ENCODE measurements around the gene SVIL.

The SVIL gene

DNA sequence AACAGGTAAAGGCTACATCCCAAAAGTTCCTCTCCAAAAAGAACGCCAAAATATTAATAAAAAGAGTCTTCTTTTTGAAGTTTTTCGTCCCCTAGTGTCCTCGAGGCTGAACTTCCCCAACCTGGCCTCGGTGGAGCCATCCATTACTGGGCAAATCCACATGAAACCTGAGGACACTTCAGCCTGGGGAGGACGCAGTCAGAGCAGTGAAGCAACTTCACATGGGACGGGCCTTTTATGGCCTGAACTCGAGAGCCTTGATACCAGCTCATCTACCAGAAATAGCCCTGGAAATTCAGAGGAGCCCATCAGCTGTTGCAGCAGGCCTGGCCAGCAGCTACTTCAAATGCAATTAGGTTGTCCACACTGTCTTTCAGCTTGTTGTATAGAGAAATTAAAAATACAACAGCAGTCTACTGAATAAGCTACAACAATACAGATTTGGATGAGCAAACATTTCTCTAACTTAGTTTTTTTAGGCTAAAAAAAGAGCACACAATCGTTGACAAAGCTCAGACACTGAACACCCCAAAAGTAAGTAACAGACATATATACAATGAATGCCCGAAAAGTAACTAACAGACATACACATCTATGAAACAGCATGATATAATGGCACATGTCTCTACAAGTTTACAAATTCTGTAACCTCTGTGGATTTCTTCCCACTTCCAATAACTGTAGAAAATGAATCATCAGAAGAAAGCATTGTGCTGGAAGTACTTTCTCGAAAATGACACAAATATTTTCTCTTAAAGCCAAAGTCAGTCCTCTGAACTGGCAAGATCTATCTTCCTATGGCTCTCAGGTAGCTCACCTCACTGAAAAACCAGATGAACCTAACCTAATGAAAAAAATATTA is at the start of gene SVIL:
Gene SVIL, minus strand, starts transcription at position 208 of the 862 bp plus-strand sequence. CDS start 79,913 bp downstream, outside the sequence.
- peak; percentile 45 for DNase-seq

GRCh38 chr10:29681676-29682448 is 47.1 kb upstream of the SVIL start:
- no peak for DNase-seq

DNA sequence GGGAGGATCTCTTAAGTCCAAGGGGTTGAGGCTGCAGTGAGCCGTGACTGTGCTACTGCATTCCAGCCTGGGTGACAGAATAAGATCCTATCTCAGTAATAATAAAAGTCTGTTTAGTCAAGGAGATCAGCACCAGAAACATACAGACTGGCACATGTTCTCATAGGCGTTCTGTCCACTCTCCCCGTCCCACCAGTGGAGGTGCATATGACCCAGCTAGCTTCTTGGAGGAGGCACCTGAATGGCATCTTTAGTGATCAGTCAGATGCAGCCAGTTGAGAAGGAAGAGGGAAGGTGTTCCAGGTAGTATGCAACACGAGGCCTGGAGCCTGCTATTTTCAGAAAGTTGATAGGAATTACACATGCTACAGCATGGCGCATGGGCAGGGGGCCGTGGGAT is 45.3 kb upstream of the SVIL start:
- no peak for DNase-seq

DNA sequence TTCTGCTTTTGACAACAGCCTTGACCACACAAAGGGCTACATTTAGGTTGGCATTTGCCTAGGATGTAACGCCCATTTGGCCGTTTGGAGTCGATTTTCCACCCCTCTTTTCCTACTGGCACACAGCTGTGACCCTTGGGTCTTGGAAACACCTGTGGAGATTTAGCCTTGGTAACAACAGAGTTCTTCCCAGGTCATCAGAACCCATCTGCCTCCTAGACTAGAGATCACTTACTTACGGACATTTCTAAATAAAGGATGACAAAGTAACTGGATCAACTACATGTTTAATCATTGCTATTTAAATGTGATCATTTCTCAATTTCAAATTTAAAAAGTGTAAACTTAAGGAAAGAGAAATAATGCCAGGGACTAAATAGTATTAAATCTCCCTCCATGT is 42.0 kb upstream of the SVIL start:
- no peak for DNase-seq

DNA sequence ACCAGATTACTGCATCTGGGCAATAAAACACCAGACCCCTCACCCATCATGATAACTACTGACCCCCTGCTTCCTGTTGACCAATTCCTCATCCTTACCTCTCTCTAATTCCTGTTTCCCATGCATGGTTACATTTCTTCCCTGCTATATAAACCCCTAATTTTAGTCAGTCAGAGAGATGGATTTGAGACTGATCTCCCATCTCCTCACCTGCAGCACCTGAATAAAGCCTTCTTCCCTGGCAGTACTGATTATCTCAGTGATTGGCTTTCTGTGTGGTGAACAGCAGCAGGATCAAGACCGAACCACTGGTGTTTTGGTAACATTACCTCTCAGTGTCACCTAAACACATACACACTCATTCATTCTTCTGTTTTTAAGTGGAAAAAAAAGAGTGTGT is 41.2 kb upstream of the SVIL start:
- no peak for DNase-seq

GRCh38 chr10:29671968-29672367 is 37.2 kb upstream of the SVIL start:
- DNase-seq = no peak

DNA sequence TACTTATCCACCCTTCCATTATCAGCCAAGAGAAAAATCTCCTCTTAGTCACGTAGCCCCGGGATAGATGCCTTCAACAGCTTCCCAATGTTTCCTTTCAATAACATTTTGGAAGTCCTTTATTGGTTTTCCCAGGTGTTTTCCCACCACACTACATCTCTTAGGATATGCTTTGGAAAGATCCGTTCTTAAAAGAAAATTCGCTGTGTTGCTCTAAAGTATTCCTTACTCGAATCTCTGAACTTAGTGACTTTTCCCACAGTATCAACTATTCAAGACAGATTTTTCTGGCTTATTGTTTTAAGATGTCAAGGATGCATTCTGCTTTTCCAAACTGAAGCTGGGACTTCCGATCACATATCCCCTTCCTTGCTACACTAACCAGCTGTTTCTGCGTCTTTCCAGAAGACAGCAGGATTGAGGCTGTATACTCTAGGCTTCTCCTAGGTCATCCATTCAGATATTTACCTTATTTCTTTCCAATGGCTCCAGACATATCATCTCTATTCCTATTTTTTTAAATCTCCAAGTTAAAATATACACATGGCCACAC is 36.5 kb upstream of the SVIL start:
- no peak for DNase-seq

DNA sequence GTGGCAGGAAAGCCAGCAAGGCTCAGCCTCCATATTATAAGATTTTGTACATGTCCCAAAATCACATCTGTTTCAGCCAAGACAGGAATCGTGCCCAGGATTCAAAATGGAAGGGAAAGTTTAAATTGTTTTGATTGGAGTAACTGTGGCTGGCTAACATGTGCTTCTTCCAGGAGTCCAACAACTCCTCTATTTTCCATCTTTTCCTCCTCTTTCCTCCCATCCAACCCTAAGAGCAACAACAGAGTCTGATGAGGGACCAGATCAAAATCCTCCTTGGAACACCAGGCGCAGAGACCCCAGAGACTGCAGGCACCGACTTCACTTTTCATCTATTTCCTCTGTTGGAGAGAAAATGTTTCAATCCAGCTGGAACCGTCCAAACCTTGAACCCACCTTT is 36.0 kb upstream of the SVIL start:
- DNase-seq = no peak

- no peak for DNase-seq
Observed at GRCh38 chr10:29669149-29669548, 34.4 kb upstream of the SVIL start.

GRCh38 chr10:29668628-29669027 is 33.9 kb upstream of the SVIL start:
- DNase-seq = no peak

- no peak for DNase-seq
Observed at GRCh38 chr10:29667191-29667590, 32.4 kb upstream of the SVIL start.

DNA sequence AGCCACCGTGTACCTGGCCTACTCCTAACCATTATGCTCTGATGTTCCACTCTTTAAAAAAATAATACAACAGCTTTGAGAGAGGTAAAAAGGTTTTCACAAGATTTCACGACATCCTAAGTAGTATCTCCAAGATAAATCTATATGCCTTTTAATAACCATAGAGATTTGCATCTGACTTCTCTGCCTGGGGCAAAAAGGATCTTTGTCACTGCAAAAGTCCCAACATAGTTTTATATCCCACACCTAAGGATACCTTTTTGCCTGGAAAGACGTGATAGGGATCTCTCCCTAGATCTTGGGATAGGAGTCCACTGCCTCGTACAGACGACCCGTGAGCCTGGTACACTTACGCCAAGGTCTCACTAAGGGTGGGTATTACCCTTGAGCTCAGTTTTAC is 31.4 kb upstream of the SVIL start:
- no peak for DNase-seq

DNA sequence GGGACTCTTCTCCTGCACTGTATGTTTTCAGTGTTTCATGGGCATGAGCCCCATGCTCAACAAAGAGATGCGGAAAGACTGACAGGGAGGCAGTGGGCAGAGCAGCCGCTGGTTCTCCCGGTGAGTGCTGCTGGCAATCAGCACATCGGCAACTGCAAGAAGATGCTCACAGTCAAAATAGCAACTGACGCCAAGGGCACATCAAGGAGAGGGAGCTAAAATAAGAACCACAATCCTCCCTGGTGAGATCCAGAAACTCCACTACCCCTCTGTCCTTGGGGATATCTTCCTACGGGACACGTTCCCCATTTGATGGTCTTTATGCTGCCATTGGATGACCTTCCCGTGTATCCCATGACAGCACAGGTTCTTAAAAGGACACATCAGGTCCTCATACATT is 28.9 kb upstream of the SVIL start:
- no peak for DNase-seq

- DNase-seq = peak; percentile 4
Observed at GRCh38 chr10:29658984-29659965, 24.5 kb upstream of the SVIL start.

DNA sequence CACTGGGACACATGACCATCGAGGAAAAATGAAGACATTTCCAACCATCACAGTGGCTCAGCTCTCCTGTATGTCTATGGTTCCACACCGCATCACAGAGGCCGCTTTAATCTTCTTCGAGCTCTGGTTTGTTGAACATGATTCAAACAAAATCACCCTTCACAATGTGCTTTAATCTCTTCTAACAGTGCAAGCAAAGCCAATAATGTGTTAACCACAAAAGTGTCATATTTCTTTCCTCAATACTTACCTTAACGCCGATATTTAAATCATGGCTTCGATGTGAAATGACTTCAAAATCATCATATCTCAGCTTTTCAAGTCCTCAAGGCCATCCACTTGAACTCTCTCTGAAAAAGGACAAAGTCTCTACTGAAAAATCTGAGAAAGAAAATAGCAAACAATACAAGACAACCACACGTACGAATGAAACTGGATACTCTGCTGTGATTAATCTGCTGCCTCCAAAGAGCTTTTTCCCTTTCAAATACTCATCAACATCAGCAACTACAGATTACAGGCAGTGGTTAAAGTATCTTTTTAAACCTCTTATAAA is 23.0 kb upstream of the SVIL start:
- peak; percentile 60 for DNase-seq

DNA sequence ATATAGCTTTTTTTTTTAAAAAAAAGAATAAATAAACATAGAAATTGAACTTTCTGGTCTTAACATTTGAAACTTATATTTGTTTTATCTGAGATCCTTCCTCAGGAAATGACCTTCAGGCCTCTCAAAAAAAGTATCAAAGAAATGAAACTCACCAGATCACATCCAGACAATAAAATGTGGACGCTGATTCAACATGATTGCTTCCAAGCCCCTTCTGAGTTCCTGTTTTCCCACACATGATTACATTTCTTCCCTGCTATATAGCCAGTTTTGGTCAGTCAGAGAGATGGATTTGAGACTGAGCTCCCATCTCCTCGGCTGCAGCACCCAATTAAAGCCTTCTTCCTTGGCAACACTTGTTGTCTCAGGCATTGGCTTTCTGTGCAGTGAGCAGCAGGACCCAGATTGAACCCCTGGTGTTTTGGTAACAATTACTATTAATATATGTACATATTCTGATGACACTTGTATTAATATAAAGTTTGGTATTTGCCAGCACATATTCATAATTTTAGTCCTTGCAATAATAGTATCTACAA is 21.8 kb upstream of the SVIL start:
- no peak for DNase-seq

DNA sequence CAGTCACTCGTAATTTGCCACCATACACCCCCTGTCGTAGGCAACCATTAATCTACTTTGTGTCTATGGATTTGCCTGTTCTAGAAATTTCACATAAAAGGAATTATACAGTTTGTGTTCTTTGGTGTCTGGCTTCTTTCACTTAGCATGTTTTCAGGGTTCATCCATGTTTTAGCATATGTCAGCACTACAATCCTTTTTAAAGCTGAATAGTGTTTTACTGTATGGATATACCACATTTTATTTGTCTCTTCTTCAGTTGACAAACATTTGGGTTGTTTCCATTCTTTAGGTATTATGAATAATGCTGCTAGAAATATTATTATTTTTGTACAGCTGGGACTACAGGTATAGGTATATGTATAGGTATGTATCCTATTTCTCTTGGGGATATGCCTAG is 17.4 kb upstream of the SVIL start:
- no peak for DNase-seq

- DNase-seq = no peak
Observed at GRCh38 chr10:29651767-29652166, 17.0 kb upstream of the SVIL start.

GRCh38 chr10:29650552-29650944 is 15.8 kb upstream of the SVIL start:
- no peak for DNase-seq

DNA sequence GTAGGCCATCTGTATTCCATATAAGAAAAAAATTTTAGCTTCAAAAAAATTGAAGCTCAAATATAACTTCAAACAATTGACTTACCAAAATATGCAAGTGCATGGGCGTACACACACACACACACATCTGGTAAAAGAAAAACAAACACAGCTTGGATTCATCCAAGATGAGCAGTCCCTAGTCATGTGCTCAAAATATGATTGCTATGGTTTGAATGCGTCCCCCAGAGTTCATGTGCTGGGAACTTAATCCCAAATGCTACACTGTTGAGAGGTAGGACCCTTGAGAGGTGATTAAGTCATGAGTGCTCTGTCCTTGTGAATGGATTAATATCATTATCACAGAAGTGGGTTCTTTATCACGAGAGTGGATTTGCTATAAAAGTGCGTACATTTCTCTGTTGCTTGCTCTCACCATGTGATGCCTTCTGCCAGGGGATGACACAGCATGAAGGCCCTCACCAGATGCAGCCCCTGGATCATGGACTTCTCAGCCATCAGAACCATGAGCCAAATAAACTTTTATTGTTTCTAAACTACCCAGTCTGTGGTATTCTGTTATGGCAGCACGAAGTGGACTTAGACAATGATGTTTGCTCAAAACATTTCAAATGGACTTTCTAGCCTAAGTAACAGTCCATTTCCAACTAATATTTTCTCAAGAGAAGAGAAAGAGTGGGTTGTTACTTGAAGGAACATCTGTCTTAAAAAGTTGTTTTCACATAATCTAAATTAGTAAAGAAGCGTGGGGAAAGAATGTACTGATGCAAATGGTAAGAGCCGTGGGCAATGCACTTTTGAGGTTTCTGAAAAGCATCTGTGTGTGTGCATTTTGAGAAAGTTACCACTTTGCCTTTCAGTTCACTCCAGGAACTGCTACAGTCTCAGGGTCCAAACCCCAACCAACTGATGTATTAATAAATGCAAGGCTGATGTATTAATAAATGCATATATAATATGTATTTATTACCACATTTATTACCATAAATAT is 15.1 kb upstream of the SVIL start:
- DNase-seq = no peak

DNA sequence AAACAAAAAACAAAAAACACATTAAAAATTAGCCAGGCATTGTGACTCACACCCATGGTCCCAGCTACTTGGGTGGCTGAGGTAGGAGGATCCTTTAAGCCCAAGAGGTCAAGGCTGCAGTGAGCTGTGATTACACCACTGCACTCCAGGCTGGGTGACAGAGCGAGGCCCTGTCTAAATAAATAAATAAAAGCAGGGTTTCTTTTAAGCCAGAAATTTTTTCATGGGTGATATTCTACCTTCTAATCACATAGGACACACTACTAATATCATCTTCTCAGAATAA is 14.2 kb upstream of the SVIL start:
- DNase-seq = no peak
